ENCODE results near the gene SMAP2. TPM values are rescaled to one million over a fixed set of nuclear protein-coding genes. Genes with fewer than 3 reads are reported as not detected.
A peak's percentile ranks its signal among the peaks of the same experiment; 100 is the strongest.

The SMAP2 gene
- total and polyA plus RNA-seq, 4 donors = 24.5 to 201 (median 51.3) TPM

- H3K4me3 ChIP-seq = no peak overlapping the region
- peak; percentile 87 for TF ChIP-seq CTCF (IDR thresholded peaks at IDR 0.05; ENCODE audit: control extremely low read depth, extremely low read depth)
- H3K27me3 ChIP-seq (ENCODE audit: control insufficient read depth in 3 of 3, insufficient read depth in 3 of 3, low read length in 2 of 3) = no peaks in the 10 kb centered on the region
- H3K27ac ChIP-seq (ENCODE audit: low read depth in 1 of 2, low read length in 1 of 2) = no peak overlapping the region
- peaks cover 0 to 7% (median 3%) of the 10 kb centered on the region in 4 donors for H3K36me3 ChIP-seq (ENCODE audit: control insufficient read depth in 4 of 4, insufficient read depth in 4 of 4, low read length in 4 of 4)
- 50 to 55% methylated on average over 11 of the region's 11 CpGs for WGBS, 2 donors
- H3K9ac ChIP-seq (ENCODE audit: insufficient read depth in 1 of 2, low read length in 2 of 2) = peak overlapping the region in 1 of 2 donors; percentile 59
- H3K4me1 ChIP-seq (ENCODE audit: control insufficient read depth in 5 of 5, insufficient read depth in 5 of 5, low read length in 5 of 5) = peaks cover 0 to 2% (median 0%) of the 10 kb centered on the region in 5 donors
- DNase-seq = peak; percentile 25 to 74 (median 74)
- ATAC-seq (ENCODE audit: insufficient read depth, low FRiP score) = no peak
- H3K9me3 ChIP-seq (ENCODE audit: control insufficient read depth in 4 of 4, insufficient read depth in 3 of 4, low read length in 3 of 4) = no peaks in the 10 kb centered on the region
These were observed 31.3 kb downstream of the SMAP2 start for GRCh38 chr1:40404670-40405462.

- H3K4me1 ChIP-seq (ENCODE audit: control insufficient read depth in 5 of 5, insufficient read depth in 5 of 5, low read length in 5 of 5) = peaks cover 0 to under 1% (median 0%) of the 10 kb centered on the region in 5 donors
- H3K9ac ChIP-seq (ENCODE audit: insufficient read depth in 1 of 2, low read length in 2 of 2) = no peak overlapping the region
- H3K36me3 ChIP-seq (ENCODE audit: control insufficient read depth in 4 of 4, insufficient read depth in 4 of 4, low read length in 4 of 4) = peaks cover 0 to 8% (median 5%) of the 10 kb centered on the region in 4 donors
- H3K27ac ChIP-seq (ENCODE audit: low read depth in 1 of 2, low read length in 1 of 2) = no peak overlapping the region
- no peak for DNase-seq
- no peaks in the 10 kb centered on the region for H3K27me3 ChIP-seq (ENCODE audit: control insufficient read depth in 3 of 3, insufficient read depth in 3 of 3, low read length in 2 of 3)
- 86 to 90% methylated on average over 4 of the region's 4 CpGs for WGBS, 2 donors
- no peak for ATAC-seq (ENCODE audit: insufficient read depth, low FRiP score)
- no peak for TF ChIP-seq CTCF (IDR thresholded peaks at IDR 0.05; ENCODE audit: control extremely low read depth, extremely low read depth)
- no peak overlapping the region for H3K4me3 ChIP-seq
- H3K9me3 ChIP-seq (ENCODE audit: control insufficient read depth in 4 of 4, insufficient read depth in 3 of 4, low read length in 3 of 4) = no peaks in the 10 kb centered on the region
These were observed 32.3 kb downstream of the SMAP2 start for GRCh38 chr1:40405812-40406211.

GRCh38 chr1:40407453-40407852, 33.9 kb downstream of the SMAP2 start:
- ATAC-seq (ENCODE audit: insufficient read depth, low FRiP score) = no peak
- DNase-seq = no peak

More at GRCh38 chr1:40407453-40407852, 33.9 kb downstream of the SMAP2 start:
- Histone ChIP-seq H3K27me3 (ENCODE audit: control insufficient read depth in 3 of 3, insufficient read depth in 3 of 3, low read length in 2 of 3) (no peaks in the 10 kb centered on the region), H3K27ac (ENCODE audit: low read depth in 1 of 2, low read length in 1 of 2) (no peak overlapping the region), H3K4me1 (ENCODE audit: control insufficient read depth in 5 of 5, insufficient read depth in 5 of 5, low read length in 5 of 5) (peaks cover 0 to 6% (median 0%) of the 10 kb centered on the region in 5 donors), H3K4me3 (no peak overlapping the region), H3K36me3 (ENCODE audit: control insufficient read depth in 4 of 4, insufficient read depth in 4 of 4, low read length in 4 of 4) (peaks cover 0 to 10% (median 5%) of the 10 kb centered on the region in 4 donors), H3K9me3 (ENCODE audit: control insufficient read depth in 4 of 4, insufficient read depth in 3 of 4, low read length in 3 of 4) (no peaks in the 10 kb centered on the region), H3K9ac (ENCODE audit: insufficient read depth in 1 of 2, low read length in 2 of 2) (no peak overlapping the region)
- TF ChIP-seq CTCF (IDR thresholded peaks at IDR 0.05; ENCODE audit: control extremely low read depth, extremely low read depth) = no peak
